GM21390 (cell line): ENCODE results near the gene GRN.
"Not testable (repeated sequence)": the region's sequence is repeated elsewhere in the genome, so short reads cannot be mapped to it uniquely, and the experiment has no call there.

Experiments used
- ATAC-seq: cut with Tn5 transposase; IDR thresholded peaks from one replicate; pipeline ENCODE4 v1.9.1; 2021; ENCODE audit not compliant: unreplicated experiment

GRN gene

GRCh38 chr17:44321246-44322120, 23.6 kb upstream of the GRN start:
- ATAC-seq: no peak

GRCh38 chr17:44322236-44322895, 22.7 kb upstream of the GRN start:
- no peak for ATAC-seq

GRCh38 chr17:44323359-44324091, 21.6 kb upstream of the GRN start:
- no peak for ATAC-seq

GRCh38 chr17:44324092-44324570, 21.0 kb upstream of the GRN start:
- ATAC-seq: no peak

GRCh38 chr17:44324571-44325275, 20.4 kb upstream of the GRN start, which contains the start of gene SLC25A39:
TSS of gene SLC25A39 (minus strand) at chr17:44324823. CDS start at chr17:44323562, 1,261 bp downstream.
- ATAC-seq: peak; percentile 59

- ATAC-seq: peak; percentile 51
Observed at GRCh38 chr17:44326861-44327444, 18.1 kb upstream of the GRN start.

- ATAC-seq: no peak
Observed at GRCh38 chr17:44327715-44328449, 17.2 kb upstream of the GRN start.

- not testable (repeated sequence) for ATAC-seq
Observed at GRCh38 chr17:44329516-44329915, 15.6 kb upstream of the GRN start.

GRCh38 chr17:44330263-44330662, 14.8 kb upstream of the GRN start:
- ATAC-seq: not testable (repeated sequence)

- no peak for ATAC-seq
Observed at GRCh38 chr17:44331249-44331760, 13.8 kb upstream of the GRN start.

- ATAC-seq: no peak
Observed at GRCh38 chr17:44333371-44333770, 11.7 kb upstream of the GRN start.

GRCh38 chr17:44334315-44334714, 10.8 kb upstream of the GRN start:
- no peak for ATAC-seq

GRCh38 chr17:44334727-44335126, 10.4 kb upstream of the GRN start:
- no peak for ATAC-seq

- ATAC-seq: no peak
Observed at GRCh38 chr17:44335564-44335963, 9.5 kb upstream of the GRN start.

GRCh38 chr17:44335968-44336367, 9.1 kb upstream of the GRN start:
- ATAC-seq: no peak

GRCh38 chr17:44338702-44339101, 6.4 kb upstream of the GRN start:
- ATAC-seq: no peak

- not testable (repeated sequence) for ATAC-seq
Observed at GRCh38 chr17:44340553-44340952, 4.5 kb upstream of the GRN start.

GRCh38 chr17:44343510-44344209, 1.4 kb upstream of the GRN start:
- no peak for ATAC-seq
